GM19025 (cell line): Measurements from ENCODE around the gene DHPS.
"Not testable (repeated sequence)": the region's sequence is repeated elsewhere in the genome, so short reads cannot be mapped to it uniquely, and the experiment has no call there.

Source experiments
- ATAC-seq: cut with Tn5 transposase; IDR thresholded peaks from one replicate; pipeline ENCODE4 v1.9.1; 2021; ENCODE audit warnings: mild to moderate bottlenecking, low read depth, moderate library complexity; ENCODE audit not compliant: unreplicated experiment

DHPS gene

DNA sequence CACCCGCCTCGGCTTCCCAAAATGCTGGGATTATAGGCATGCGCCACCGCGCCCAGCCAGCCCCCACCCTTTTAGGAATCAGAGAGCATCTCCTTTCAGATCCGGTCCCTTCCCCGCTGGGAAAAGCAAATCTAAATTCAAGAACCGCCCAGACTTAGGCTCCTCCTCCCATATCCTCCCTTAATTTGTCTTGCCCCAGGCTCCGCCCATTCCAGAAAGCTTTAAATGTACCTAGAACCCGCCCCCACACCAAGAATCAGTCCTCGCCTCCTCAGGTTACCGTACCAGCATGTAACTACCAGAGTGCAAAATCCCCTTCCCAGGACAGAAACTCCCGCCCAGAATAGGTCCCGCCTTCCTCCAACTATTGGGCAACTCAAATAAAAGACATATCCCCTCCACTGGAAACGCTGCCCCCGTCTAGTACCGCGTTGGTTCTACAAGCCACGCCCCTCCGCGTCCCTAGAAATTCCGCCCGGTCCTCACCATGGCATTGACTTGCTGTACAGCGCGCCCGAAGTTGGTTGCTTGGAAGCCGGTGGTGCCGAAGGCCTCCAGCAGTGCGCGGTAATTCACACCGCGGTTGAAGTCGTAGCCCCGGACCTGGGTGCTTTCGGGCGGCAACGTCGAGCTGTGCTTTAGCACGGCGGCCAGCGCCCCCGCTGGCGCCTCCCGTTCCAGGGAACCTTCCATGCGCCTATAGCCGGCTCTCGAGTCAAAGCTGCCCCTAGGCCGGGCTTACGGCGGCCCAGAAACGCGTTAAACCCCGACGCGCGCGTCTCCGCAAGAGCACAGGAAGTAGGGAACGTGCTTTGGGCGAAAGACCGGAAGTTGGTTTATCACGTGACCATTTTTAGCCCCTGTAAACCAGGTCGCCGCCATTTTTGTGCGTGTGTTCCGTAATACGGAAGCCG lies at the start of gene DHPS:
DHPS (minus strand) TSS at position 807 of the 914 bp plus-strand sequence; CDS start at position 693, 114 bp downstream.
- ATAC-seq: peak; percentile 57

GRCh38 chr19:12731337-12731736 lies 49.7 kb upstream of the DHPS start:
- ATAC-seq: no peak

DNA sequence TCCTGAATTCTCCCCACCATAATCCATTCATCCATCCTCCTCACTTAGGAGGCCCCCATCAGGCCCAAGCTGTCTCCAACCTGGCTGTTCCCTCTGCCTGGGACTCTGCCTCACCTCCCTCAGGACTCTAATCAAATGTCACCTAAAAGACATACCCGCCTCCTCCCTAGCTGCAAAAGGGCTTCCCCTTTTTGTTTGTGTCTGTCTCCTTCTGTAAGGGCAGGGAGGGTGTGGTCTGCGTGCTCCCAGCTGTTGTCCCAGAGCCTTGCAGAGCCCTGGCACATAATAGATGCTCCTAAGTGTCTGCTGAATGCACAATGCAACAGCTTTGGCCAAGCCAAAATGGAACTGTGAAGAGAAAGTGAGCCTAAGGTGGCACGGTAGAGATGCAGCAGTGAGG lies 48.4 kb upstream of the DHPS start:
- ATAC-seq: no peak

- ATAC-seq: no peak
Measured at GRCh38 chr19:12727745-12728433, 46.2 kb upstream of the DHPS start.

- ATAC-seq: no peak
Measured at GRCh38 chr19:12726988-12727316, 45.3 kb upstream of the DHPS start.

DNA sequence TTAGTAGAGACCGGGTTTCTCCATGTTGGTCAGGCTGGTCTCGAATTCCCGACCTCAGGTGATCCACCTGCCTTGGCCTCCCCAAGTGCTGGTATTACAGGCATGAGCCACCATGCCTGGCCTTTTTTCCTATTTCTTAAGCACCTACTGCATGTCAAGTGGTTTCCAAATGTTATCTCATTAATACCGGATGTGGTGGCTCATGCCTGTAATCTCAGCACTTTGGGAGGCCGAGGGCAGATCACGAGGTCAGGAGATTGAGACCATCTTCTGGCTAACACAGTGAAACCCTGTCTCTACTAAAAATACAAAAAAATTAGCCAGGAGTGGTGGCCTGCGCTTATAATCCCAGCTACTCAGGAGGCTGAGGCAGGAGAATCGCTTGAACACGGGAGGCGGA lies 43.9 kb upstream of the DHPS start:
- ATAC-seq: not testable (repeated sequence)

GRCh38 chr19:12723641-12724426 lies 42.2 kb upstream of the DHPS start, which contains the start of gene TNPO2:
TNPO2 (minus strand) TSS chr19:12723932; CDS start chr19:12720977, 2,955 bp downstream.
- ATAC-seq: no peak

DNA sequence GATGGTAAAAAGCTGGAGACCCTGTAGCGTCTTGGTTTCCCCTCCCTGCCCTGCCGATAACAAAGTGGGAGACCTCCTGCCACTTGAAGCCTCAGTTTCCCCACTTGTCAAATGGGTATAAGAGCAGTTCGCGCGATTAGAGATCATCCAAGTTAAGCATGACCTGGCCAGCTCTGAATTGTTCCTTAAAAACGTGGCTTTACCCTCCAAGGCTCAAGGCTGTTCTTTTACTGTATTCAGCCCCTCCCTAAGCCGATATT lies 41.6 kb upstream of the DHPS start:
- ATAC-seq: no peak

- peak; percentile 67 for ATAC-seq
Measured at GRCh38 chr19:12722566-12723380, 41.1 kb upstream of the DHPS start.

- peak; percentile 24 for ATAC-seq
Measured at GRCh38 chr19:12721656-12722565, 40.2 kb upstream of the DHPS start.

DNA sequence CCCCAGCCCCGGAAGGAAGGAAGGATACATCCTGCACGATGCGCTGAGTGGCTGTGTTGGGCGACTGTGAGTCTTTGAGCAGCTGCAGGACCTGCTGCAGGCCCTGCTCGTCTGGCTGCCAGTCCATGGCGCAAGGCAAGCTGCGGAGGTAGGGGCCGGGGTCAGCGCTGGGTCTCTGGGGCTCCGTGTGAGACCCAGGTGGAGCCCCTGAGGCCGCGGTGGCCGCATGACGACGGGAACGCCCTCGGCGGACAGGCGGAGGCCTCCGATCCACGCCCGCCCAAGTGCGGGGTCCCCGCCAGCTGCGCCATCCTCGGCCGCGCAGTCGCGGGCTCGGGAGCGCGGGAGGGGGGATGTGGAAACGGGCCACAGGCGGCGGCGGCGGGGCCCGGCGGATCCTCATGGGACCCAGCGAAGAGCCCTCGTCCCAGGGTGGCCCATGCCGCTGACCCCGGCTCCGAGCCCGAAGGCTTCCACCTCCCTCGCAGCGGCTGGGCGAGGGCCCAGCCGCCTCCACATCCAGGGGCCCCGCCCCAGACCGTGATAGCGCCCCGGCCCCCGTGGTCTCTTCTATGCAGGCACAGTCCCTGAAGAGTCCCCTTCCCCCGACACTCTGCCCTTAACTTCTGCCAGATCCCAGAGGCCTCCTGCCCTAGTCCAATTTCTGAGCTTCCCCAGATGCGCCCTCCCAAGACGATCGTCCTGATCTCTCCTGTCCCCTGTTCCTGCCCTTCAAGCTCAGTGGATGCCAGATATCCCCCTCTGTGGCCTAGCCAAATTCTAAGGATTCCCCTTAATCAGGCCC lies 39.4 kb upstream of the DHPS start:
- ATAC-seq: no peak

- ATAC-seq: no peak
Measured at GRCh38 chr19:12720296-12720695, 38.6 kb upstream of the DHPS start.

DNA sequence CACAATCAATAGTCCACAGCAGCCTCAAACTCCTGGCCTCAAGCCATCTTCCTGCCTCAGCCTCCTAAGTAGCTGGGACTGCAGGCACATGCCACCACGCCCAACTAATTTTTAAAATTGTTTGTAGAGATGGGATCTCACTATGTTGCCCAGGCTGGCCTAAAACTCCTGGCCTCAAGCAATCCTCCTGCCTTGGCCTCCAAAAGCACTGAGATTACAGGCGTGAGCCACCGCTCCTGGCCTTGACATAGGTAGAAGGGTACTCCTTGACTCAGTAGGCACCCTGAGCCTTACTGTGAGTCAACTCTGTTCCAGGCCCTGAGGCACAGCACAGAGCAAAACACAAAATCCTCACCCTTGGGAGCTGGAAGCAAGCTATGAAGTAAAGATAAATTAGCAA lies 34.2 kb upstream of the DHPS start:
- no peak for ATAC-seq

DNA sequence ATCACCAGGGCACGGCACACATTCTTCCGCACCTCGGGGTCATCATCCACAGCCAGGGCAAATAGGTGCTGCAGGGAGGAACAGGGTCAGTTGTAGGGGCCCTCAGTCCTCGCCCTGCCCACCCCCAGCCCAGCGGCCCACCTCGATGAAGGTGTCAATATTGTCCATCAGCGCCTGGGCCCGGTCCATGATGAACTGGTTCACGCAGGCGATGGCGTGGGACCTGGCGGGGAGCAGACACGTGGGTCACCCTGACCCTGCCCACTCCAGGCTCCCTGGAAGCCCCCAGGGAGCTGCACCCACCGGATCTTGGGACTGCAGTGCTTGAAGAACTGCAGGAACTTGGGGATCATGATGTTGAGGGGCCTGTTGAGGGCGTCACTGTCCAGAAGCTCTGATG lies 33.4 kb upstream of the DHPS start:
- ATAC-seq: no peak

- not testable (repeated sequence) for ATAC-seq
Measured at GRCh38 chr19:12713304-12713703, 31.6 kb upstream of the DHPS start.

DNA sequence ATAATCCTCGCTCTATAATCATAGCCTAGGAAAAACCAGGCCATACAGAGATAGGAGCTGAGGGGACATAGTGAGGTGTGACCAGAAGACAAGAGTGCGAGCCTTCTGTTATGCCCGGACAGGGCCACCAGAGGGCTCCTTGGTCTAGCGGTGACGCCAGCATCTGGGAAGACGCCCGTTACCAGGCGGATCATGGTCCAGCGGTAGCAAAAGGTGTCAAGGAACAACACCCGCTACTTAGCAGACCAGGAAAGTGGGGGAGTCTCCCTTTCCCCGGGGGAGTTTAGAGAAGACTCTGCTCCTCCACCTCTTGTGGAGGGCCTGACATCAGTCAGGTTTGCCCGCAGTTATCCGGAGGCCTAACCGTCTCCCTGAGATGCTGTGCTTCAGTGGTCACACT lies 30.4 kb upstream of the DHPS start:
- not testable (repeated sequence) for ATAC-seq

DNA sequence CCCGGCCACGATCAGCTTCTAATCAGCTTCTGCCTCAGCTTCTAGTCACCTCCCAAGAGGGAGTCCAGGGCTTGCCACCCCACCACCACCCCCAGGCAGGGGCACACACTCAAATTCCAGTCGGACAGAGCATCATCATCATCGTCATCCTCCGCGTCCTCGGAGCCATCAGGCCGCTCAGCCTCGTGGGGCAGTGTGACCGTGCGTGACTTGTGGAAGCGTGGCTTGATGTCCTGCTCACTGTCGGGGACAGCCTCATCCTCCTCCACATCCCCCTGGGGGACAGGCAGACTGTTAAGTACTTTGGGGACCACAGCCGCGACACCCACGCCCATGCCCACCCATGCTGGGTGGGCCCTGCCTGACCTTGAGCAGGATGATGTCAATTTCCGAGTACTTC lies 29.5 kb upstream of the DHPS start:
- ATAC-seq: no peak

DNA sequence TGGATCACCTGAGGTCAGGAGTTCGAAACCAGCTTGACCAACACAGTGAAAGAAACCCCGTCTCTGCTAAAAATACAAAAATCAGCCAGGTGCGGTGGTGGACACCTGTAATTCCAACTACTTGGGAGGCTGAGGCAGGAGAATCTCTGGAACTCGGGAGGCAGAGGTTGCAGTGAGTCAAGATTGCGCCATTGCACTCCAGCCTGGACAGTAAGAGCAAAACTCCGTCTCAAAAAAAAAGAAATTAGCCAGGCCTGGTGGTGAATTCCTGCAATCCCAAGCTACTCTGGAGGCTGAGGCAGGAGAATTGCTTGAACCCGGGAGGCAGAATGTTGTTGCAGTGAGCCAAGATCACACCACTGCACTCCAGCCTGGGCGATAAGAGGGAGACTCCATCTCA lies 27.0 kb upstream of the DHPS start:
- no peak for ATAC-seq

GRCh38 chr19:12706332-12706718 lies 24.6 kb upstream of the DHPS start:
- ATAC-seq: no peak
